ENCODE results near the gene CALML6. TPM values are rescaled to one million over a fixed set of nuclear protein-coding genes. Genes with fewer than 3 reads are reported as not detected.

CALML6 gene
- total and polyA plus RNA-seq, 2 of the 8 experiments (the other 6 are each of a cell fraction or from before 2014, with no cell fraction given): 0.54 to 1.3 TPM

DNA sequence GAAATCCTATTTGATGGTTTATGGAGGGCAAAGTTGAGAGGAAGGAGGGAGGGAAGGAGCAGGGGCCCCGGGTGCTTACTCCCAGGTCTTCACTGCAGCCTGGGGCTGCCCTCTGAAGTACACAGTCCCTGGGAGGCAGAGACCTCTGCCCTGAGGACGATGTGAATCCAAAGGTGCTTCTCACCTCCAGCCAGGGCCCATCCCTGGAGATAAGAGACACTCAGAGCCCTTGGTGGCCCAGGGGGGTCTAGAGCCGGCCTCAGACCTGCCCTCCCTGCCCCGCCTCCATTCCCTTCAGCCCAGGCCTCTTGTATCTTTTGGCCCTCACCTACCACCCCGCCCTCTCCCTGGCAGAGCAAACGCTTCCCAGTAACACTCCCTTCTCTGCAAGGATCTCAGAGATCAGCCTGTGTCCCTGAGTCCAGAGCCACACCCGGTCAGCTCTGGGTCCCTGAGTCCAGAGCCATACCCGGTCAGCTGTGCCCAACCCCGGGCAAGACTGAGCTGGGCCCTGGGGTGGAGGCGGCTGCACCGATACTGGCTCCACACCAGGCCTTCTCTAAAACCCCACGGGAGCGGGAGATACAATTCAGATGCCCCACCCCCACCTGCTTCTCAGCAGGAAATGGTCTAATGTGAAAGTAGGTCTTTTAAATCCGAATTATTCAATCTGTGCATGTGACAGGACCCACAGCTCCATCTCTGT is 20.6 kb upstream of the CALML6 start:
- no peaks in the 10 kb centered on the region; a peak in 3 of 7 replicates for H3K27me3 ChIP-seq (replicated peaks in 1 of 4; ENCODE audit: control insufficient read depth in 3 of 4, extremely low read depth in 1 of 4, insufficient read depth in 3 of 4, low read length in 3 of 4)
- ChIA-PET CTCF (ENCODE audit: partially characterized antibody) (interaction anchor here (0.6 to 7.0 kb wide), 7 partner anchors 11 to 106 kb away, joined by 3 to 64 read pairs (median 5); no protein-coding TSS in a partner anchor), POLR2A (ENCODE audit: partially characterized antibody) (interaction anchor here (0.6 to 1.7 kb wide), 6 partner anchors 9 to 683 kb away, joined by 3 to 6 read pairs (median 4); no protein-coding TSS in a partner anchor)
- peak overlapping the region; percentile 22 to 25; a peak in 2 of 4 replicates for H3K4me2 ChIP-seq (ENCODE audit: insufficient read depth in 1 of 2, low read depth in 2 of 2, low read length in 2 of 2)
- no peak overlapping the region for H2BK120ac ChIP-seq (replicated peaks; ENCODE audit: low read depth, low read length)
- no peak overlapping the region for H2BK20ac ChIP-seq (ENCODE audit: low read length)
- no peak overlapping the region for H3K14ac ChIP-seq (ENCODE audit: insufficient read length)
- H3K9me3 ChIP-seq (ENCODE audit: insufficient read depth in 2 of 2, low read depth in 1 of 2, low read length in 1 of 2): no peaks in the 10 kb centered on the region
- H4K20me1 ChIP-seq (replicated peaks in 1 of 2; ENCODE audit: control insufficient read depth in 1 of 2, insufficient read depth in 2 of 2, low read length in 2 of 2): peaks cover 0 to 9% of the 10 kb centered on the region in 2 experiments
- H3K4me1 ChIP-seq (replicated peaks in 1 of 4; ENCODE audit: control insufficient read depth in 3 of 4, insufficient read depth in 4 of 4, low read length in 3 of 4): peaks cover 0 to 25% (median 14%) of the 10 kb centered on the region in 4 experiments; a peak in 6 of 7 replicates
- H3K23ac ChIP-seq (ENCODE audit: insufficient read length): no peak overlapping the region
- H4K91ac ChIP-seq (replicated peaks; ENCODE audit: insufficient read length, low read length): no peak overlapping the region
- no peak overlapping the region for H2BK15ac ChIP-seq (ENCODE audit: low read length)
- no peak overlapping the region; the same call in 1 of the 2 replicates for H2AK5ac ChIP-seq (ENCODE audit: low read depth, low read length)
- H3K79me1 ChIP-seq (ENCODE audit: low read depth, low read length): no peaks in the 10 kb centered on the region; the same call in 1 of the 2 replicates
- WGBS, 2 experiments (ENCODE audit: extremely low coverage in 1 of 2, insufficient coverage in 1 of 2, insufficient read length in 1 of 2, insufficient replicate concordance in 2 of 2, low coverage in 1 of 2, low lambda C conversion rate in 2 of 2, missing lambda C conversion rate in 1 of 2): 76% methylated on average over 14 of the region's 14 CpGs; no CpG with 5 or more reads in 1 of the 2 experiments
- H3K27ac ChIP-seq (ENCODE audit: low read depth, low read length): no peak overlapping the region
- peaks cover 5% of the 10 kb centered on the region; the same call in 1 of the 2 replicates for H3K23me2 ChIP-seq (ENCODE audit: low read depth, low read length)
- no peak overlapping the region for H3K56ac ChIP-seq (replicated peaks; ENCODE audit: insufficient read length, low read depth, low read length)
- H3K9ac ChIP-seq (replicated peaks in 1 of 4; ENCODE audit: extremely low read depth in 1 of 4, low read depth in 3 of 4, low read length in 3 of 4): no peak overlapping the region; a peak in 1 of 7 replicates
- 0 out of 2 replicates have a peak overlapping the region, but pooled peaks have one; percentile 1 for H2BK5ac ChIP-seq (ENCODE audit: low read depth, low read length)
- H2BK12ac ChIP-seq (ENCODE audit: low read depth, low read length): no peak overlapping the region
- no peak for DNase-seq (ENCODE audit: low read depth in 1 of 2, low spot score in 2 of 2)
- H2AFZ ChIP-seq (ENCODE audit: low read length): no peak overlapping the region
- H3K4me3 ChIP-seq (ENCODE audit: extremely low read depth in 1 of 4, insufficient read depth in 2 of 4, low read depth in 3 of 4, low read length in 4 of 4): no peak overlapping the region
- FAIRE-seq: no peak
- H4K8ac ChIP-seq (ENCODE audit: extremely low read depth, insufficient read depth, low read length): no peak overlapping the region
- peaks cover 5 to 7% of the 10 kb centered on the region in 2 experiments for H3K79me2 ChIP-seq (ENCODE audit: control insufficient read depth in 1 of 2, insufficient read depth in 2 of 2, low read length in 2 of 2)
- no peak overlapping the region for H3K4ac ChIP-seq (replicated peaks; ENCODE audit: insufficient read length, low read depth, low read length)
- 0 out of 2 replicates have a peak overlapping the region, but pooled peaks have one; percentile 11 for H3K18ac ChIP-seq (ENCODE audit: extremely low read depth, low read length)
- no peaks in the 10 kb centered on the region for H3K36me3 ChIP-seq (ENCODE audit: control insufficient read depth in 2 of 4, insufficient read depth in 4 of 4, low read length in 3 of 4)
- no peak overlapping the region for H4K5ac ChIP-seq (ENCODE audit: insufficient read length, low read depth, low read length)
- TF ChIP-seq, protein P1, sequence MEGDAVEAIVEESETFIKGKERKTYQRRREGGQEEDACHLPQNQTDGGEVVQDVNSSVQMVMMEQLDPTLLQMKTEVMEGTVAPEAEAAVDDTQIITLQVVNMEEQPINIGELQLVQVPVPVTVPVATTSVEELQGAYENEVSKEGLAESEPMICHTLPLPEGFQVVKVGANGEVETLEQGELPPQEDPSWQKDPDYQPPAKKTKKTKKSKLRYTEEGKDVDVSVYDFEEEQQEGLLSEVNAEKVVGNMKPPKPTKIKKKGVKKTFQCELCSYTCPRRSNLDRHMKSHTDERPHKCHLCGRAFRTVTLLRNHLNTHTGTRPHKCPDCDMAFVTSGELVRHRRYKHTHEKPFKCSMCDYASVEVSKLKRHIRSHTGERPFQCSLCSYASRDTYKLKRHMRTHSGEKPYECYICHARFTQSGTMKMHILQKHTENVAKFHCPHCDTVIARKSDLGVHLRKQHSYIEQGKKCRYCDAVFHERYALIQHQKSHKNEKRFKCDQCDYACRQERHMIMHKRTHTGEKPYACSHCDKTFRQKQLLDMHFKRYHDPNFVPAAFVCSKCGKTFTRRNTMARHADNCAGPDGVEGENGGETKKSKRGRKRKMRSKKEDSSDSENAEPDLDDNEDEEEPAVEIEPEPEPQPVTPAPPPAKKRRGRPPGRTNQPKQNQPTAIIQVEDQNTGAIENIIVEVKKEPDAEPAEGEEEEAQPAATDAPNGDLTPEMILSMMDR (IDR thresholded peaks at IDR 0.05; ENCODE audit: control extremely low read depth in 1 of 3, insufficient read depth in 1 of 3, low read depth in 1 of 3, low read length in 3 of 3): no peak
- TF ChIP-seq, protein P2, sequence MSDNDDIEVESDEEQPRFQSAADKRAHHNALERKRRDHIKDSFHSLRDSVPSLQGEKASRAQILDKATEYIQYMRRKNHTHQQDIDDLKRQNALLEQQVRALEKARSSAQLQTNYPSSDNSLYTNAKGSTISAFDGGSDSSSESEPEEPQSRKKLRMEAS (IDR thresholded peaks at IDR 0.05): no peak
- TF ChIP-seq RFX5 (IDR thresholded peaks at IDR 0.05; ENCODE audit: borderline replicate concordance, low read depth, low read length) (no peak), TAF7 (optimal IDR thresholded peaks at IDR 0.05; ENCODE audit: borderline replicate concordance, low read depth, low read length) (no peak), GTF2F1 (IDR thresholded peaks at IDR 0.05; ENCODE audit: borderline replicate concordance, low read depth, low read length) (no peak), ZNF274 (IDR thresholded peaks at IDR 0.05; ENCODE audit: borderline replicate concordance, extremely low read depth, low read length) (no peak)
